Panc1 (cell line): ENCODE results near the gene CRYAB.

ENCODE experiments used
- POLR2AphosphoS5 ChIP-seq: IDR thresholded peaks from 2 replicates; pipeline ENCODE4 v1.6.1; 2012; ENCODE audit warnings: mild to moderate bottlenecking, low read depth, low read length, moderate library complexity
- SIN3A ChIP-seq: IDR thresholded peaks from 2 replicates; pipeline ENCODE4 v1.6.1; 2012; ENCODE audit warnings: low read depth, mild to moderate bottlenecking, low read length, moderate library complexity, borderline replicate concordance; ENCODE audit not compliant: insufficient read depth
- TCF7L2 ChIP-seq: IDR thresholded peaks from 2 replicates; pipeline ENCODE4 v1.6.1; 2011; ENCODE audit warnings: mild to moderate bottlenecking, low read depth, low read length, inconsistent platforms
- TF ChIP-seq, protein P1 (sequence below): fragments of 450-650 bp; IDR thresholded peaks from 2 replicates; pipeline ENCODE4 v1.5.1; 2017; ENCODE audit warnings: mild to moderate bottlenecking
- TF ChIP-seq, protein P2 (sequence below), 2 experiments: IDR thresholded peaks; 2 replicates each; pipeline ENCODE4 v1.6.1; 2011 to 2012; ENCODE audit warnings: low read depth in 2 of 2, control low read depth in 1 of 2, low read length in 1 of 2, mild to moderate bottlenecking in 1 of 2, moderate library complexity in 1 of 2; ENCODE audit not compliant: insufficient read depth in 1 of 2

DNA sequence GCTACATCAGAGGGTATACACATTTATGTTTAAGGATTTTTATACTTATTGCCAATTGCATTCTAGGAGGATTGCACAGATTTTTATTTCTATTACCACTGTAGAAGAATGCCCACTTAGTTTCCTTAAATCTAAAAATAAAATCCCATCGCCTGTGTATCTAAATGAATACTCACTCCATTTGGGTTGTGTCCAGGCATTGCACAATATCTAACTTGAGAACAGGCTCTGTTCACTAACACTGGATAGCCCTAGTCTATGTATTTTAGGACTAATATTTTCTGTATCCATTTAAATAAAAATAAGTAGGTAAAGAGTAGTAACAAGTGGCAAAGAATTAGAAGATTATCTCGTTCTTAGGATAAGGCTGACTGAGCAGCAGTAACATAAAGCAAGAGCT, 11.2 kb upstream of the CRYAB start:
- TF ChIP-seq, protein P1, sequence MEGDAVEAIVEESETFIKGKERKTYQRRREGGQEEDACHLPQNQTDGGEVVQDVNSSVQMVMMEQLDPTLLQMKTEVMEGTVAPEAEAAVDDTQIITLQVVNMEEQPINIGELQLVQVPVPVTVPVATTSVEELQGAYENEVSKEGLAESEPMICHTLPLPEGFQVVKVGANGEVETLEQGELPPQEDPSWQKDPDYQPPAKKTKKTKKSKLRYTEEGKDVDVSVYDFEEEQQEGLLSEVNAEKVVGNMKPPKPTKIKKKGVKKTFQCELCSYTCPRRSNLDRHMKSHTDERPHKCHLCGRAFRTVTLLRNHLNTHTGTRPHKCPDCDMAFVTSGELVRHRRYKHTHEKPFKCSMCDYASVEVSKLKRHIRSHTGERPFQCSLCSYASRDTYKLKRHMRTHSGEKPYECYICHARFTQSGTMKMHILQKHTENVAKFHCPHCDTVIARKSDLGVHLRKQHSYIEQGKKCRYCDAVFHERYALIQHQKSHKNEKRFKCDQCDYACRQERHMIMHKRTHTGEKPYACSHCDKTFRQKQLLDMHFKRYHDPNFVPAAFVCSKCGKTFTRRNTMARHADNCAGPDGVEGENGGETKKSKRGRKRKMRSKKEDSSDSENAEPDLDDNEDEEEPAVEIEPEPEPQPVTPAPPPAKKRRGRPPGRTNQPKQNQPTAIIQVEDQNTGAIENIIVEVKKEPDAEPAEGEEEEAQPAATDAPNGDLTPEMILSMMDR = no peak
- TF ChIP-seq POLR2AphosphoS5 = no peak
- TF ChIP-seq, protein P2, sequence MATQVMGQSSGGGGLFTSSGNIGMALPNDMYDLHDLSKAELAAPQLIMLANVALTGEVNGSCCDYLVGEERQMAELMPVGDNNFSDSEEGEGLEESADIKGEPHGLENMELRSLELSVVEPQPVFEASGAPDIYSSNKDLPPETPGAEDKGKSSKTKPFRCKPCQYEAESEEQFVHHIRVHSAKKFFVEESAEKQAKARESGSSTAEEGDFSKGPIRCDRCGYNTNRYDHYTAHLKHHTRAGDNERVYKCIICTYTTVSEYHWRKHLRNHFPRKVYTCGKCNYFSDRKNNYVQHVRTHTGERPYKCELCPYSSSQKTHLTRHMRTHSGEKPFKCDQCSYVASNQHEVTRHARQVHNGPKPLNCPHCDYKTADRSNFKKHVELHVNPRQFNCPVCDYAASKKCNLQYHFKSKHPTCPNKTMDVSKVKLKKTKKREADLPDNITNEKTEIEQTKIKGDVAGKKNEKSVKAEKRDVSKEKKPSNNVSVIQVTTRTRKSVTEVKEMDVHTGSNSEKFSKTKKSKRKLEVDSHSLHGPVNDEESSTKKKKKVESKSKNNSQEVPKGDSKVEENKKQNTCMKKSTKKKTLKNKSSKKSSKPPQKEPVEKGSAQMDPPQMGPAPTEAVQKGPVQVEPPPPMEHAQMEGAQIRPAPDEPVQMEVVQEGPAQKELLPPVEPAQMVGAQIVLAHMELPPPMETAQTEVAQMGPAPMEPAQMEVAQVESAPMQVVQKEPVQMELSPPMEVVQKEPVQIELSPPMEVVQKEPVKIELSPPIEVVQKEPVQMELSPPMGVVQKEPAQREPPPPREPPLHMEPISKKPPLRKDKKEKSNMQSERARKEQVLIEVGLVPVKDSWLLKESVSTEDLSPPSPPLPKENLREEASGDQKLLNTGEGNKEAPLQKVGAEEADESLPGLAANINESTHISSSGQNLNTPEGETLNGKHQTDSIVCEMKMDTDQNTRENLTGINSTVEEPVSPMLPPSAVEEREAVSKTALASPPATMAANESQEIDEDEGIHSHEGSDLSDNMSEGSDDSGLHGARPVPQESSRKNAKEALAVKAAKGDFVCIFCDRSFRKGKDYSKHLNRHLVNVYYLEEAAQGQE (IDR thresholded peaks at IDR 0.05; ENCODE audit: insufficient read depth in 1 of 2, low read depth in 2 of 2, low read length in 1 of 2) = no peak
- no peak for TF ChIP-seq SIN3A
- TF ChIP-seq TCF7L2 = no peak
